SW 1271 (cell line): ENCODE data around the gene CYB5RL.
"Not testable (repeated sequence)": the region's sequence is repeated elsewhere in the genome, so short reads cannot be mapped to it uniquely, and the experiment has no call there.

Source experiments
- DNase-seq, 2 experiments: peaks; one replicate each; lab custom pipeline; 2025; lab: John Stamatoyannopoulos, UW

CYB5RL gene

GRCh38 chr1:54199765-54200518 lies at the start of gene CYB5RL, which contains the start of gene MRPL37:
TSS of gene CYB5RL (minus strand) at chr1:54200030. CDS start at chr1:54195616, 4,414 bp downstream.
TSS of gene MRPL37 (plus strand) at chr1:54200167. CDS start at chr1:54200244, 77 bp downstream.
- DNase-seq = peak; percentile 69 to 95

GRCh38 chr1:54248966-54249365 lies 49.1 kb upstream of the CYB5RL start:
- DNase-seq = no peak

- DNase-seq = no peak
Measured at GRCh38 chr1:54247863-54248515, 48.2 kb upstream of the CYB5RL start.

GRCh38 chr1:54246116-54246721 lies 46.4 kb upstream of the CYB5RL start:
- DNase-seq = no peak

GRCh38 chr1:54245501-54245900 lies 45.7 kb upstream of the CYB5RL start:
- DNase-seq = no peak

GRCh38 chr1:54244655-54245054 lies 44.8 kb upstream of the CYB5RL start:
- DNase-seq = no peak

GRCh38 chr1:54243022-54243421 lies 43.2 kb upstream of the CYB5RL start:
- DNase-seq = no peak

GRCh38 chr1:54241364-54241763 lies 41.5 kb upstream of the CYB5RL start:
- no peak for DNase-seq

GRCh38 chr1:54240741-54241335 lies 41.0 kb upstream of the CYB5RL start:
- DNase-seq = no peak

- DNase-seq = no peak
Measured at GRCh38 chr1:54239631-54240031, 39.8 kb upstream of the CYB5RL start.

GRCh38 chr1:54239035-54239383 lies 39.2 kb upstream of the CYB5RL start:
- no peak for DNase-seq

GRCh38 chr1:54238353-54239034 lies 38.7 kb upstream of the CYB5RL start:
- no peak for DNase-seq

- no peak for DNase-seq
Measured at GRCh38 chr1:54237586-54237985, 37.8 kb upstream of the CYB5RL start.

GRCh38 chr1:54234284-54234683 lies 34.5 kb upstream of the CYB5RL start:
- DNase-seq = no peak

- DNase-seq = not testable (repeated sequence)
Measured at GRCh38 chr1:54233196-54233595, 33.4 kb upstream of the CYB5RL start.

- no peak for DNase-seq
Measured at GRCh38 chr1:54230507-54231339, 30.9 kb upstream of the CYB5RL start.

- peak in 1 of 2 experiments; percentile 26 for DNase-seq
Measured at GRCh38 chr1:54229281-54229891, 29.6 kb upstream of the CYB5RL start.

- DNase-seq = no peak
Measured at GRCh38 chr1:54228638-54229079, 28.8 kb upstream of the CYB5RL start.

GRCh38 chr1:54227891-54228310 lies 28.1 kb upstream of the CYB5RL start:
- DNase-seq = no peak

- DNase-seq = no peak
Measured at GRCh38 chr1:54227091-54227602, 27.3 kb upstream of the CYB5RL start.
